ENCODE data around the gene GPRC5B.

Gene GPRC5B

GRCh38 chr16:19842426-19843157, 42.1 kb downstream of the GPRC5B start:
- DNase-seq = no peak

GRCh38 chr16:19841184-19841583, 43.5 kb downstream of the GPRC5B start:
- DNase-seq = no peak

DNA sequence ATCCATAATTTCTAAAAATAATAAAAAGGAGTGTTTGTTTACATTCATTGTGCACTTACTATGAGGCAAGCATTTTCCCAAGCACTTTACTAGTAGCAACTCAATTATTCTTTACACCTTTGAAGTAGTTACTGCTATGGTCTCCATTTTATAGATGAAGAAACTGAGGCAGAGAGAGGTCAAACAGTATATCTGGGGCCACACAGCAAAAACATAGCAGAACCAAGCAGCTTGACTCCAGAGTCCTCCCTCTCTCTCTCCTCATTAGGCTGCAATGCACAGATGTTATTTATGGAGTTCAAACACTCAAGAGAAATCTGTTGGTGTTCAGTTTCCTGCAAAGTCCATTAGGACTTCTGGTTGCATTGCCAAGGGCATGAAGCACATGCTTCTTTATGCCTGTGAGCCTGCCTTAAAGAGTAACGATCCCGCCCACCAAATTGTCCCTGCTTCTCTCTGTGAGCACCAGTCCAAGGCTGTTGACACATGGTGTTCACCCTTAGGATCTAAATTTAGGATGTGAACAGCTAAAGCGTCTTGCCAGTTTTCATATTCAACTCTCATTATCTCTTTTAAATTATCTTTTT, 44.0 kb downstream of the GPRC5B start:
- DNase-seq = peak; percentile 78

DNA sequence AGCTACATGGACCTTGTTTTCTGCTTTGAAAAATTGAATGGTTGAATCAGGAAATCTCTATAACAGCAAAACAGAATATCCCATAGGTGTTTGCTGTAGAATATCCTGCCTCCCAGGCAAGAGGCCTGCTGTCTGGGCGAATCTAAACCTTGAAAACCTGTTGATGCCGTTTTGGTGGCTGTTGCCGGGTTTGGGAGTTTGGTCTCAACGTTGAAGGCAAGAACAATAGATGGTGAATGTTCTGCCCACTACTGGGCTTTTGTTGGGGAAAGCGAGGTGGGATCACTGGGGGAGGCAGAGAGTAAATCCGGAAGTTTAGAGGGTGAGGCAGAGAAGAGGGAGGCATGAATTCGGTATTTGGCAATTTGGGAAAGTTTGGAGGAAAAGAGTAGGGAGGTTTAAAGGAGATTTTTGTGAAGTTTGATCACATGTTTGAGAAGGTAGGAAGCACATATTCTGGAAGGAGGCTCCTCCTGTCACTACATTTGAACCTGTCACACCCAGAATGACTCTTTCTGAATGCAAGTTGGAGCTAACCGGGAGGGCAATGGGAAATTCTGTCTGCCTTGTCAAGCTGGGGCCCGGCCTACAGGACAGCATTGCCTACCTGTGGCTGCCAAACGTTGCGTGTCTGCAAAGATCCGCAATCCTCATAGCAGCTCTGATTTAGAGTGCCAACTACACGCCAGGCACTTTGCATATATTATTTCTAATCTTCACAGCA, 46.5 kb downstream of the GPRC5B start:
- DNase-seq = no peak

- DNase-seq = no peak
Measured at GRCh38 chr16:19837331-19837980, 47.2 kb downstream of the GPRC5B start.

DNA sequence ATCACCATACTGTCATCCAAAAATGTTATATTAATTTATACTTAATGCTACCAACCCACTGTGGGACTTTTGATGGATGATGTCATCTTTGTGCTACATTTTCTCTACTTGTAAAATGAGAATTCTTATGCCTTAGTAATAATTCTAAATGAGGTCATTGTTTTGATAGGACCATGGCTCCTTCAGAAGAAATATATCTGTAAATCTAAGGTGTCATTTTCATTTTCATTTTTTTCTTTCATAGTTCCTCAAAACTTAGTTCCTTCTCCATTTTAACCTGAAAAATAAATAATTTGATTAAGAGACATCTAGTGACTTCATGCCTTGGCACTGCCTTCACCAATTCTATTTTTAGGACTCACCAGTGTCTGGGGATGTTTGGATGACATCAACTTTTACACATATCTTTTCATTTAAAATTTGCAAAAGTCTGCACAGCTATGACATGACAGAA, 48.7 kb downstream of the GPRC5B start:
- DNase-seq = no peak

- no peak for DNase-seq
Measured at GRCh38 chr16:19835196-19835595, 49.5 kb downstream of the GPRC5B start.

DNA sequence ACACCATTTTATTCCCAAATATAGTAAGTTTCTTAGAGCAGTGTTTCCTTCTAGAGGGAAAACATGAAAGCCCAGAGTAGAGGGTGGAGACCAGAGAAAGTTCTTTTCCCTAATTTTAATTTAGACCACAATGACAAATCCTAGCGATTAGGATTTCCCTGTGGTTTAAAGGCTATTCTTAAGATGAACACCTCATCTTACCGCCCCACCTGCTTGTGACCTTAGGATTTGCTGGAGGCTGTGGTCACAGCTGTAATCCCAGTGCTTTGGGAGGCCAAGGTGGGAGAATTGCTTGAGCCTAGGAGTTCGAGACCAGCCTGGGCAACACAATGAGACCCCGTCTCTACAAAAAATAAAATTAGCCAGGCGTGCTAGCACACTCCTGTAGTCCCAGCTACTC, 51.1 kb downstream of the GPRC5B start:
- no peak for DNase-seq

- DNase-seq = no peak
Measured at GRCh38 chr16:19833176-19833575, 51.5 kb downstream of the GPRC5B start.

GRCh38 chr16:19831678-19832077, 53.0 kb downstream of the GPRC5B start:
- no peak for DNase-seq

DNA sequence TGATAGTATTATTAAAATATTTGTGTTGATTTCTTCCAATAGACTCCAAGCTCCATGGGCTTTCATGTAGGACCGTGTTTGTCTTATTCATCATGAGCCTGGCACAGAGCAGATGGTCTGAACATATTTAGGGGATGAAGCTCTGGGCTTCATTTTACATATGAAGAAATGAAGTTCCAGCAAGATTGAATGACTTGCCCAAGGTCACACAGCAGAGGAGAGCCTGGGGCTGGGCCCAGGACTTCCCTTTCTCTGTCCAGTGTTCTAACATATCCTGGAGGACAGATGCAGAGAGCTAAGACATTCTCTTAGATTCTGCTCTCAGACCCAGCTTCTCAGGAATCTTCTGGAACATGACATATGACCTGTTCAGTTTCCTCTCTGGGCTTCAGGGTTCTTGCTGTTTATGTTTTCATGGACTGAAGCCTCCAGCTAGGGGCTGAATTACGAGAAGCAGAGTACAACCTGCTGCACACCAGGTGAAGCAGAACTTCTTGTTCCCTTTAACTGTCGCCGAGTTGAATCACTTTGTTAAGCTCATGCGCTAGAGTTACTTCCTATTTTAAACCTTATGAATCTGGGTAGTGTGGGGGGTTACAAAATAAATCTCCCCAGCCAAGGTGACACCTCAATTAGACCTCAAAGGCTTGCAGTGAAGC, 53.6 kb downstream of the GPRC5B start:
- DNase-seq = no peak

DNA sequence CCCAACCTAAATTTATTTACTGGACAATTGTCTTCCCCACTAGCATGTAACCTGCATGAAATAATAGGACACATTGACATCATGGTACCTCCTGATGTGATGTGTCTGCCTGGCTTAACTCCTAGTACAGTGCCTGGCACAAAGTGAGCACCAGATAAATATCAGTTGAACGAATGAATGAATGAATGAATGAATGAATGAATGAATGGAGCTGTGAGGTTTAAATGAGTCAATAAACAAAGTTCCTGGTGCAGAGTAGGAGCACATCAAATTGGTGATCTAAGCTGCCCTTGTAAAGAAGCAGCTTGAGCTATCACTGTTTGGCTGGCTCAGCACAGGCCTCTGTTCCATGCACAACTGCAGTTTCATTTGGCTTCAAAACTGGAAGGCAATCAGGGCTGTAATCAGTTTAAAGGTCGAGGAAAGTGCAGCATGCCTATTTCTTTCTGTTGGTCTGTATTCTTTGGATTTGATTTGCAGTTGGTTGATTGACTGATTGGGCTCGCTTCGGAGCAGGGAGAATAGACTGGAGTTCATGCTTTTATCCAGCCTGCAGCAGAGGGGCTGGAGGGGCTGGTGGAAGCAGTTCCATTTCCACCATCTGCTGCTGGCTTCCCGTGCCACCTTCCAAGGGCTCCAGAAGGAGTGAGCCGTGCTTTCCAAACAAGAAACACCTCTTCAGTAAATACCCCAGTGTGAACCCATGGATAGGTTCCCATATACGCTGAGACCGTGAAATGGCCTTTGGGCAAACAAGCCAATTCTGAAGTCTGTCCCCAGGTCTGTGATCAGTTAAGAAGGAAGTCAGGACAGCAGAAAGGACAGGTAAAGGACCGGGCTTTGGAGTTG, 54.6 kb downstream of the GPRC5B start:
- DNase-seq = no peak

DNA sequence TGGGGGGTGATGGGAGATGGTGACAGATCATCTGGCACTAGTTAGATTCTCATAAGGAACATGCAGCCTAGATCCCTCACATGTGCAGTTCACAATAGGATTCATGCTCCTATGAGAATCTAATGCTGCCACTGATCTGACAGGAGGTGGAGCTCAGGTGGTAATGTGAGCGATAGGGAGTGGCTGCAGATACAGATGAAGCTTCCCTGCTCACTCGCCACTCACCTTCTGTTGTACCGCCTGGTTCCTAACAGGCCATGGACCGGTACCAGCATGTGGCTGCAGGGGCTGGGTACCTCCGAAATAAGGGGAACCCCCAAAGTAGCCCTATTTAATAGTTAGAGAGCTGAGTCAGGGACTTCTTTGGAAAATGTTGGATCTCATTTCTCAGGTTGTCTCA, 60.4 kb downstream of the GPRC5B start:
- DNase-seq = no peak

DNA sequence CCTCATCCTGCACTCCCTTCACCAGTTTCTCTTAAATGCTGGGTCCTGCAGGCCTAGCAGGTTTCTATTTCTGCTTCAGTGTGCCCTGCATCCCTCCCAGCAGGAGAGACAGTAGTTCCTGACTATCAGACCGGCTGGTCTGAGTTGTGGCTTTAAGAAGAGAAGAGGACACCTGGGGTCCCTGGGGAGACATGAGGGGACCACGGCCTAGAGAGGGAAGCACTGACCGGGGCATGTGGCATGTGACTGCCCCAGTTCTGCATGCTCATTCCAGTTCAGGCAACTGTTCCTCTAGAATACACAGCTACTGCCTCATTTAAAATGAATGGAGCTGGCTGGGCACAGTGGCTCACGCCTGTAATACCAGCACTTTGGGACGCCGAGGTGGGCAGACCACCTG, 61.3 kb downstream of the GPRC5B start:
- no peak for DNase-seq

- DNase-seq = no peak
Measured at GRCh38 chr16:19822533-19822932, 62.1 kb downstream of the GPRC5B start.

DNA sequence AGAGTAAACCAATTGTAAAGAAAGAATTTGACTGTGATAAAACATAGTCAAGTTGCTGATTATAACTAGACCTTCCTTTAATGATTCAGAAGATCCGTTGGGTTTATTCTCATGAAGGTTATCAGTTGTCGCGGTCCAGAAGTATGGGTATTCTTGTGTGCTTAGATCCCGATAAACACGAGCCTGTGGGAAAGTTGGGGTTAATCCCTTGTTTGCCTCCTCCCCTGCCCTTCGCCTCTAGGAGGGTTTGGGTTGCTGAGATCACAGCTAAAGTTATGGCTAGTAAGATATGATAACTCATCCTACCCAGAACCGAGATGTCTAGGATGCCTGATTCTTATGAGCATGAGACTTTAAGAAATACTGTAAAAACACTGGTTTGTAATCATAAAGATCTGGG, 66.8 kb downstream of the GPRC5B start:
- DNase-seq = no peak

GRCh38 chr16:19817122-19817521, 67.5 kb downstream of the GPRC5B start:
- no peak for DNase-seq

DNA sequence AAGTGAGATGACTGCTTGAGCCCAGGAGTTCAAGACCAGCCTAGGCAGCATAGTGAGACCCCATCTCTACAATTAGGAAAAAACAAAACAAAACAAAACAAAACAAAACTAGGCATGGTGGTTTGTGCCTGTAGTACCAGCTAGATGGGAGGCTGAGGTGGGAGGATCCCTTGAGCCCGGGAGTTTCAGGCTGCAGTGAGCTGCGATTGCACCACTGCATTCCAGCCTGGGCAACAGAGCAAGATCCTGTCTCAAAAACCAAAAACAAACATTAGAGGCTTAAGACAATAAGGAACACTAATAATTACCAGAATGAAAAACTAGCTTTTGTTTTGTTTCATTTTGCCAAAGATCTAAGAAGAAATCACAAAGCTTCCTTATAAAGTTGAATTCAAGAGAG, 69.2 kb downstream of the GPRC5B start:
- DNase-seq = no peak

- no peak for DNase-seq
Measured at GRCh38 chr16:19812986-19813385, 71.7 kb downstream of the GPRC5B start.

DNA sequence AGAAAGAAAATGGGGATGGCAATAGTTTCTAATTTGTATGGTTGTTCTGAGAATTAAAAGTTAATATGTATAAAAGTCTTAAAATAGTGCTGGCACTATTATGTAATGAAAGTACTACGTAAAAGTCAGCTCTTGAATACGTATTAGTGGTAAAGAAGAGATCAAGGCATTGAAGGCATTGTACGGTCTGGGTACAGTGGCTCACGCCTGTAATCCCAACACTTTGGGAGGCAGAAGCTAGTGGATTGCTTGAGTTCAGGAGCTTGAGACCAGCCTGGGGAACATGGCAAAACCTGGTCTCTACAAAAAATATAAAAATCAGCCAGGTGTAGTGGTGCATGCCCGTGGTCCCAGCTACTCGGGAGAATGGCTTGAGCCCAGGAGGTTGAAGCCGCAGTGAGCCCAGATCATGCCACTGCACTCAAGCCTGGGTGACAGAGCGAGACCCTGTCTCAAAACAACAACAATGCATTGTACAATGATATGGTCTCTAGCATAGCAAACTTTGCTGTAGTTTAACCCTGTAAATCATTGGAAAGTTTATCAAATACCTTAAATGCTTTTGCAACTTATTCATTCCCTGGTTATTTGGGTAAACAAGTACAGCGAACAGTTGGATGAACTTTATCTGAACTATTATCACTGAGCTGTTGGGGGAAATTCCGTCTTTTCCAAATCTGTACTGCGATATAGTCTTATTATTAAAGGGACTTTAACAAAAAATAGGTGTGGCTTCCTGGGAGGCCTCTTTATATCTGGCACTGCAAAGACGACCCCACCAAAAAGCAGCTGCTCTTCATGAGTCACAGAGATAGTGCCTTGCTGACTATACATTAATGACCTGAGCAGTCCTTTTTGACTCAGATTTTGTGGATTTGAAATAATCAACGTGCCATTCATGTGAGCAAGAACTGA, 73.6 kb downstream of the GPRC5B start:
- no peak for DNase-seq

DNA sequence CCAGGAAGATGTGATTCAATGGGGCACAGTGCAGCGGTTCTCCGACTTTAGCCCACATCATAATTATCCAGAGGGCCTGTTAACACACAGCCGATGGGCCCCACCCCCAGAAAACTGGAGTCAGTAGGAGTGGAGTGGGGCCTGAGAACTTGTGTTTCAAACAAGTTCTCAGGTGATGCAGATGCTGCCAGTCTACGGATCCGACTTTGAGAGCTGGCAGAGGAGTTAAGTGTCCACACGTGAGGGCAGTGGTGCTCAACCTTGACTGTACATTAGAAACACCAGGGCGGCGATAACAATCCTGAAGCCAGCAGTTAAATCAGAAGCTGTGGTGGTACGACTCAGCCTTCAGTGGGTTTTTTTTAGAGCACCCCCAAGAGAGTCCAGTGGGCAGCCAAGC, 75.0 kb downstream of the GPRC5B start:
- no peak for DNase-seq
